WTC11 (cell line): Measurements from ENCODE around the gene BUB1. TPM values are rescaled to one million over a fixed set of nuclear protein-coding genes. Genes with fewer than 3 reads are reported as not detected.

ENCODE experiments used
- ATAC-seq: fragments of 200-7000 bp; cut with Tn5 transposase; 2 replicates; pipeline ENCODE4 v1.10.0; 2021; ENCODE audit warnings: mild to moderate bottlenecking, moderate library complexity
- CTCF ChIA-PET: fragments of 300-600 bp; sonication (Branson Sonifier 250); formaldehyde crosslinking; loops from one replicate; lab custom pipeline; 2021; ENCODE audit warnings: antibody characterized with exemption; lab: Charles Lee
- POLR2A ChIA-PET: fragments of 350-600 bp; sonication (Branson Sonifier 250); formaldehyde crosslinking; loops from one replicate; lab custom pipeline; 2021; ENCODE audit warnings: antibody characterized with exemption; lab: Charles Lee
- DNase-seq: peaks from one replicate; pipeline ENCODE4 v3.0.0; 2021; ENCODE audit warnings: low spot score
- H3K27ac Mint-ChIP-seq: 2 replicates; pipeline ENCODE4 v1.8.0; 2021; ENCODE audit warnings: mixed read lengths
- H3K27me3 Mint-ChIP-seq: 2 replicates; pipeline ENCODE4 v1.8.0; 2021; ENCODE audit warnings: low read depth, mild to moderate bottlenecking, moderate library complexity, mixed read lengths
- H3K36me3 Mint-ChIP-seq: 2 replicates; pipeline ENCODE4 v1.8.0; 2021; ENCODE audit warnings: mixed read lengths
- H3K4me1 Mint-ChIP-seq: 2 replicates; pipeline ENCODE4 v1.8.0; 2022; ENCODE audit warnings: mixed read lengths
- H3K4me3 Mint-ChIP-seq: 2 replicates; pipeline ENCODE4 v1.8.0; 2021; ENCODE audit warnings: mild to moderate bottlenecking, moderate library complexity, mixed read lengths
- H3K9me3 Mint-ChIP-seq: 2 replicates; pipeline ENCODE4 v1.8.0; 2021; ENCODE audit warnings: mixed read lengths
- AFF4 ChIP-seq: sonication (generic); formaldehyde crosslinking; IDR thresholded peaks from 2 replicates; pipeline ENCODE4 v1.8.1; 2023; ENCODE audit warnings: mild to moderate bottlenecking, missing genetic modification reagents, borderline replicate concordance
- FOXK1 ChIP-seq: sonication (generic); formaldehyde crosslinking; IDR thresholded peaks from 2 replicates; pipeline ENCODE4 v1.8.0; 2022; ENCODE audit warnings: mild to moderate bottlenecking, moderate library complexity, missing genetic modification reagents
- IRF2 ChIP-seq: sonication (generic); formaldehyde crosslinking; IDR thresholded peaks from 2 replicates; pipeline ENCODE4 v1.8.0; 2022; ENCODE audit warnings: low read depth, missing genetic modification reagents, borderline replicate concordance
- SMAD3 ChIP-seq: sonication (generic); formaldehyde crosslinking; IDR thresholded peaks from 2 replicates; pipeline ENCODE4 v1.8.0; 2022; ENCODE audit warnings: missing genetic modification reagents, mild to moderate bottlenecking, borderline replicate concordance
- SP1 ChIP-seq: sonication (generic); formaldehyde crosslinking; conservative IDR thresholded peaks from 2 replicates; pipeline ENCODE4 v1.8.1; 2022; ENCODE audit warnings: missing genetic modification reagents
- STAT6 ChIP-seq: sonication (generic); formaldehyde crosslinking; conservative IDR thresholded peaks from 2 replicates; pipeline ENCODE4 v1.8.1; 2023; ENCODE audit warnings: mild to moderate bottlenecking, low read depth, missing genetic modification reagents, moderate library complexity
- TEAD1 ChIP-seq: sonication (generic); formaldehyde crosslinking; IDR thresholded peaks from 2 replicates; pipeline ENCODE4 v1.8.0; 2022; ENCODE audit warnings: mild to moderate bottlenecking, missing genetic modification reagents
- TEAD4 ChIP-seq: sonication (generic); formaldehyde crosslinking; IDR thresholded peaks from 2 replicates; pipeline ENCODE4 v1.8.0; 2022; ENCODE audit warnings: mild to moderate bottlenecking, missing genetic modification reagents
- ZNF317 ChIP-seq: sonication (generic); formaldehyde crosslinking; IDR thresholded peaks from 2 replicates; pipeline ENCODE4 v1.8.1; 2023; ENCODE audit warnings: low read depth, mild to moderate bottlenecking, moderate library complexity, missing genetic modification reagents, borderline replicate concordance
- ZNF416 ChIP-seq: fragments of 250-450 bp; sonication (Bioruptor Pico); IDR thresholded peaks from 2 replicates; pipeline ENCODE4 v1.9.0; 2021; ENCODE audit warnings: mild to moderate bottlenecking, inconsistent platforms
- total RNA-seq: library from RNA; stranded (reverse); gene quantifications from 3 replicates; pipeline ENCODE4 v1.2.3, GENCODE V29; 2021
- TF ChIP-seq, protein P1 (sequence below): sonication (generic); formaldehyde crosslinking; IDR thresholded peaks from 2 replicates; pipeline ENCODE4 v1.8.1; 2022; ENCODE audit warnings: low read depth, mild to moderate bottlenecking, moderate library complexity, missing genetic modification reagents, borderline replicate concordance
- TF ChIP-seq, protein P2 (sequence below): sonication (generic); formaldehyde crosslinking; IDR thresholded peaks from 2 replicates; pipeline ENCODE4 v1.8.0; 2022; ENCODE audit warnings: mild to moderate bottlenecking, missing genetic modification reagents
- TF ChIP-seq, protein P3 (sequence below): sonication (generic); formaldehyde crosslinking; IDR thresholded peaks from 2 replicates; pipeline ENCODE4 v1.8.1; 2023; ENCODE audit warnings: mild to moderate bottlenecking, missing genetic modification reagents
- TF ChIP-seq, protein P4 (sequence below): fragments of 250-450 bp; sonication (Bioruptor Pico); IDR thresholded peaks from 2 replicates; pipeline ENCODE4 v1.9.0; 2021; ENCODE audit warnings: mild to moderate bottlenecking

BUB1 gene
- total RNA-seq, 1 experiment from 2014 or later = 116 TPM

DNA sequence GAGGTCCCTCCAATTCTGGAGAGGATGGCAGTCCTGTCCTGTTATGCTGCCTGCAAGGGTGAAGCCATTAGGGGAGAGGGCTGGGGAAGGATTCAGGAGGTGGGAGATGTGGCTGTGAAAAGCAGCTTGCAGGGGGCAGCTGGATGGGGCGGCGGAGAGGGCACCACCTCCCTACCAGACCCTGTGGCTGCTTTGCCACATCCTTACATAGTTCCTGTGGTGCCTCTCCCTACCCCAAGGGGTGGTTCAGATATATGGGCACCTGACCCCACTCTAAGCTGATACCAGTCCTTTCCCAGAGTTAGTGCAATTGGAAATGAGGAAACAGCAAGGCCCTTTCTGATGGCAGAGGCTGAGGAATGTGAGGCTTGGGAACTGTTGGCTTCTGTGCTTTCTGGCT, 48.4 kb upstream of the BUB1 start (continued):
- TF ChIP-seq STAT6 (CRISPR knock-in tag) (no peak), SMAD3 (CRISPR knock-in tag) (no peak), ZNF317 (CRISPR knock-in tag) (no peak), ZNF416 (CRISPR knock-in tag) (no peak), IRF2 (no peak)
- TF ChIP-seq, all 79 proteins: peak for 0

DNA sequence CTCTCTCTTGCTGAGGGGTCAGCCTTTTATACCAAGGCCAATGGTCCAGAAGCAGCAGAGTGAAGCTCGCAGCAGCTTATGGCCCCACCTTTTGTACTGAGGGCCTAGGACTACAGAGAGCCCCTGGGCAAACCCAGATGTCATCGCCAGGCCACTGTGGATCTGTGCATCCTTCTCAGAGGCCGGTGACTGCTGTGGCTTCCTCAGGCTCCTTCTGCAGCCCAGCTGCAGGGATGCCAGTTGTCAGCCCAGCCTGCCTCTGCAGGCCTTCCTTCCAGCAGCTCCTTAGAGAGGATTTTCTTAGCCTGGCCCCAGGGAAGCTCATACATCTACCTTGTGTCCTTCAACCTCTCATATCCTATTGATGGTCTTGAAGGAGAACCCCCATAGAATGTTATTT, 48.0 kb upstream of the BUB1 start:
- Mint-ChIP-seq H3K36me3 (no peaks in the 10 kb centered on the region), H3K27me3 (peaks cover 19% of the 10 kb centered on the region), H3K4me1 (peaks cover 24% of the 10 kb centered on the region), H3K27ac (no peak overlapping the region), H3K4me3 (no peak overlapping the region), H3K9me3 (no peaks in the 10 kb centered on the region)
- DNase-seq (no peak), ATAC-seq (no peak)
- TF ChIP-seq, protein P1, sequence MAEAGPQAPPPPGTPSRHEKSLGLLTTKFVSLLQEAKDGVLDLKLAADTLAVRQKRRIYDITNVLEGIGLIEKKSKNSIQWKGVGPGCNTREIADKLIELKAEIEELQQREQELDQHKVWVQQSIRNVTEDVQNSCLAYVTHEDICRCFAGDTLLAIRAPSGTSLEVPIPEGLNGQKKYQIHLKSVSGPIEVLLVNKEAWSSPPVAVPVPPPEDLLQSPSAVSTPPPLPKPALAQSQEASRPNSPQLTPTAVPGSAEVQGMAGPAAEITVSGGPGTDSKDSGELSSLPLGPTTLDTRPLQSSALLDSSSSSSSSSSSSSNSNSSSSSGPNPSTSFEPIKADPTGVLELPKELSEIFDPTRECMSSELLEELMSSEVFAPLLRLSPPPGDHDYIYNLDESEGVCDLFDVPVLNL (CRISPR knock-in tag) = no peak
- TF ChIP-seq TEAD4 (CRISPR knock-in tag) (no peak), FOXK1 (CRISPR knock-in tag) (no peak), SP1 (no peak), AFF4 (CRISPR knock-in tag) (no peak), TEAD1 (CRISPR knock-in tag) (no peak)
- TF ChIP-seq, protein P2, sequence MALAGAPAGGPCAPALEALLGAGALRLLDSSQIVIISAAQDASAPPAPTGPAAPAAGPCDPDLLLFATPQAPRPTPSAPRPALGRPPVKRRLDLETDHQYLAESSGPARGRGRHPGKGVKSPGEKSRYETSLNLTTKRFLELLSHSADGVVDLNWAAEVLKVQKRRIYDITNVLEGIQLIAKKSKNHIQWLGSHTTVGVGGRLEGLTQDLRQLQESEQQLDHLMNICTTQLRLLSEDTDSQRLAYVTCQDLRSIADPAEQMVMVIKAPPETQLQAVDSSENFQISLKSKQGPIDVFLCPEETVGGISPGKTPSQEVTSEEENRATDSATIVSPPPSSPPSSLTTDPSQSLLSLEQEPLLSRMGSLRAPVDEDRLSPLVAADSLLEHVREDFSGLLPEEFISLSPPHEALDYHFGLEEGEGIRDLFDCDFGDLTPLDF (CRISPR knock-in tag) = no peak
- TF ChIP-seq, protein P3, sequence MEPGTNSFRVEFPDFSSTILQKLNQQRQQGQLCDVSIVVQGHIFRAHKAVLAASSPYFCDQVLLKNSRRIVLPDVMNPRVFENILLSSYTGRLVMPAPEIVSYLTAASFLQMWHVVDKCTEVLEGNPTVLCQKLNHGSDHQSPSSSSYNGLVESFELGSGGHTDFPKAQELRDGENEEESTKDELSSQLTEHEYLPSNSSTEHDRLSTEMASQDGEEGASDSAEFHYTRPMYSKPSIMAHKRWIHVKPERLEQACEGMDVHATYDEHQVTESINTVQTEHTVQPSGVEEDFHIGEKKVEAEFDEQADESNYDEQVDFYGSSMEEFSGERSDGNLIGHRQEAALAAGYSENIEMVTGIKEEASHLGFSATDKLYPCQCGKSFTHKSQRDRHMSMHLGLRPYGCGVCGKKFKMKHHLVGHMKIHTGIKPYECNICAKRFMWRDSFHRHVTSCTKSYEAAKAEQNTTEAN = no peak
- TF ChIP-seq, protein P4, sequence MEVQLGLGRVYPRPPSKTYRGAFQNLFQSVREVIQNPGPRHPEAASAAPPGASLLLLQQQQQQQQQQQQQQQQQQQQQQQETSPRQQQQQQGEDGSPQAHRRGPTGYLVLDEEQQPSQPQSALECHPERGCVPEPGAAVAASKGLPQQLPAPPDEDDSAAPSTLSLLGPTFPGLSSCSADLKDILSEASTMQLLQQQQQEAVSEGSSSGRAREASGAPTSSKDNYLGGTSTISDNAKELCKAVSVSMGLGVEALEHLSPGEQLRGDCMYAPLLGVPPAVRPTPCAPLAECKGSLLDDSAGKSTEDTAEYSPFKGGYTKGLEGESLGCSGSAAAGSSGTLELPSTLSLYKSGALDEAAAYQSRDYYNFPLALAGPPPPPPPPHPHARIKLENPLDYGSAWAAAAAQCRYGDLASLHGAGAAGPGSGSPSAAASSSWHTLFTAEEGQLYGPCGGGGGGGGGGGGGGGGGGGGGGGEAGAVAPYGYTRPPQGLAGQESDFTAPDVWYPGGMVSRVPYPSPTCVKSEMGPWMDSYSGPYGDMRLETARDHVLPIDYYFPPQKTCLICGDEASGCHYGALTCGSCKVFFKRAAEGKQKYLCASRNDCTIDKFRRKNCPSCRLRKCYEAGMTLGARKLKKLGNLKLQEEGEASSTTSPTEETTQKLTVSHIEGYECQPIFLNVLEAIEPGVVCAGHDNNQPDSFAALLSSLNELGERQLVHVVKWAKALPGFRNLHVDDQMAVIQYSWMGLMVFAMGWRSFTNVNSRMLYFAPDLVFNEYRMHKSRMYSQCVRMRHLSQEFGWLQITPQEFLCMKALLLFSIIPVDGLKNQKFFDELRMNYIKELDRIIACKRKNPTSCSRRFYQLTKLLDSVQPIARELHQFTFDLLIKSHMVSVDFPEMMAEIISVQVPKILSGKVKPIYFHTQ (CRISPR knock-in tag) = no peak
- CTCF ChIA-PET = no interaction called here
- POLR2A ChIA-PET = no interaction called here
